Measurements from ENCODE around the gene PCDH15. TPM values are rescaled to one million over a fixed set of nuclear protein-coding genes. Genes with fewer than 3 reads are reported as not detected.

Gene PCDH15
- total RNA-seq (10 to 100 TPM in 1 of 2 donors, 1 to 10 TPM in 1; 1.6 to 16.9 TPM), polyA plus RNA-seq (under 1 TPM; 0.03 to 0.16 TPM)
- long read RNA-seq, donor 1: 0 reads
- long read RNA-seq, donor 2: 0 reads
- long read RNA-seq, donor 3: 0 reads
- long read RNA-seq, donor 4: 0 reads
- long read RNA-seq, donor 5: 0 reads

DNA sequence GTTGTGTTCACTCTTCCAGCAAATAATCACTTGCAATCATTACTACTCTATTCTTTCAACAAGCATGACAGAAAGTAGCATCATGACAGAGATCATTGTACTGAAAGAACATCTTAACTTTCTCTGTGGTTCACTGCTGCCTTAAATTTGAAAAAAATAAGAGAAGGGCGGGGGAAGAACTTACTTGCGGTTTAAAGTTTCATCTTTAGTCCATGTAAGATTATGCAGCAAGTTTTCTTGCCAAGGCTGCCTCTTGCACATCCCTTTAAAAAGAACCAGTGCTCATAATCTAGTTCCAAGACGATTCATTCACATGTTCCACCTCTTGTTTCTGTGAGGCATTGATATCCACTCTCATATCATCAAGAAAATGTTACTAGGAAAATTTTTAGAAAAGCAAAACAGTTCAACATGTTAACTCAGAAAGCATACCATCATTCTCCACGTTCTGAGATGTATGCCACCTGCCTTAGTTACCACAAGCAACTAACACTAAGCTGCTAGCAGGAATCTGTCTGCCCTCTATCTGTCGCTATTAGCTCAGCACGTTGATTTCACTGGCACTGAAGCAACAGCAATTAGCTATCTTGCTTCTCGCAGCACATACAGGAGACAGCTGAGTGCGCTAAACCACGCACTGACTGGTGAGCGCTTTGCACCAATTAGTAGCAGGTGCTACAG is at the start of gene PCDH15:
PCDH15 (minus strand) TSS at position 491 of the 681 bp plus-strand sequence. CDS start 136,969 bp downstream, outside the sequence.
- Histone ChIP-seq H3K9ac (ENCODE audit: insufficient read depth in 1 of 2, low read length in 2 of 2) (peak within 1 kb of the TSS in 1 of 2 donors; percentile 48), H3K27me3 (ENCODE audit: control insufficient read depth in 3 of 3, insufficient read depth in 3 of 3, low read length in 2 of 3) (no peaks in the 10 kb centered on the region), H3K4me3 (no peak within 1 kb of the TSS), H3K36me3 (ENCODE audit: control insufficient read depth in 4 of 4, insufficient read depth in 4 of 4, low read length in 4 of 4) (no peaks in the 10 kb centered on the region), H3K27ac (ENCODE audit: low read depth in 1 of 2, low read length in 1 of 2) (peak within 1 kb of the TSS in 1 of 2 donors; percentile 73), H3K4me1 (ENCODE audit: control insufficient read depth in 5 of 5, insufficient read depth in 5 of 5, low read length in 5 of 5) (peaks cover 0 to 21% (median 1%) of the 10 kb centered on the region in 5 donors), H3K9me3 (ENCODE audit: control insufficient read depth in 4 of 4, insufficient read depth in 3 of 4, low read length in 3 of 4) (no peaks in the 10 kb centered on the region)
- DNase-seq (peak; percentile 64 to 89 (median 84)), ATAC-seq (ENCODE audit: insufficient read depth, low FRiP score) (no peak)
- WGBS, 2 donors: 30 to 31% methylated on average over 10 of the region's 10 CpGs
- TF ChIP-seq, protein P1, sequence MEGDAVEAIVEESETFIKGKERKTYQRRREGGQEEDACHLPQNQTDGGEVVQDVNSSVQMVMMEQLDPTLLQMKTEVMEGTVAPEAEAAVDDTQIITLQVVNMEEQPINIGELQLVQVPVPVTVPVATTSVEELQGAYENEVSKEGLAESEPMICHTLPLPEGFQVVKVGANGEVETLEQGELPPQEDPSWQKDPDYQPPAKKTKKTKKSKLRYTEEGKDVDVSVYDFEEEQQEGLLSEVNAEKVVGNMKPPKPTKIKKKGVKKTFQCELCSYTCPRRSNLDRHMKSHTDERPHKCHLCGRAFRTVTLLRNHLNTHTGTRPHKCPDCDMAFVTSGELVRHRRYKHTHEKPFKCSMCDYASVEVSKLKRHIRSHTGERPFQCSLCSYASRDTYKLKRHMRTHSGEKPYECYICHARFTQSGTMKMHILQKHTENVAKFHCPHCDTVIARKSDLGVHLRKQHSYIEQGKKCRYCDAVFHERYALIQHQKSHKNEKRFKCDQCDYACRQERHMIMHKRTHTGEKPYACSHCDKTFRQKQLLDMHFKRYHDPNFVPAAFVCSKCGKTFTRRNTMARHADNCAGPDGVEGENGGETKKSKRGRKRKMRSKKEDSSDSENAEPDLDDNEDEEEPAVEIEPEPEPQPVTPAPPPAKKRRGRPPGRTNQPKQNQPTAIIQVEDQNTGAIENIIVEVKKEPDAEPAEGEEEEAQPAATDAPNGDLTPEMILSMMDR (IDR thresholded peaks at IDR 0.05; ENCODE audit: control extremely low read depth, extremely low read depth): no peak

DNA sequence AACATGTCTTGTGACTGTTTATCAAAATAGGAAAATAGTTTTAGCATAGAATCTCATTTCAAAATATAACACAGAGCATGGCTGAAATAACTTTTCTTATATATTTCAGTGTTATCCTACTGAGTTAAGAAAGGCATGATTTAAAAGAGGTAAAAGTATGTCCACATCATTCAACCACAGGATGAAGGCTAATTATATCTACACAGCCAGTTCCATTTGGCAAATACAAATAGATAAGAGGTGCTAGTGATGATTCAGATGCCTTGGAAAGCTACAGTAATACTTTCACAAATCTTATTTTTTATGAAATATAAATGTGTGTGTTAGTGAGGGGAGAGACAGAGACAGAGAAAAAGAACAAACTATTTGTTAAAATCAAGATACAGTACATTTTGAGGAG is 42.9 kb upstream of the PCDH15 start:
- no peak for ATAC-seq (ENCODE audit: insufficient read depth, low FRiP score)

DNA sequence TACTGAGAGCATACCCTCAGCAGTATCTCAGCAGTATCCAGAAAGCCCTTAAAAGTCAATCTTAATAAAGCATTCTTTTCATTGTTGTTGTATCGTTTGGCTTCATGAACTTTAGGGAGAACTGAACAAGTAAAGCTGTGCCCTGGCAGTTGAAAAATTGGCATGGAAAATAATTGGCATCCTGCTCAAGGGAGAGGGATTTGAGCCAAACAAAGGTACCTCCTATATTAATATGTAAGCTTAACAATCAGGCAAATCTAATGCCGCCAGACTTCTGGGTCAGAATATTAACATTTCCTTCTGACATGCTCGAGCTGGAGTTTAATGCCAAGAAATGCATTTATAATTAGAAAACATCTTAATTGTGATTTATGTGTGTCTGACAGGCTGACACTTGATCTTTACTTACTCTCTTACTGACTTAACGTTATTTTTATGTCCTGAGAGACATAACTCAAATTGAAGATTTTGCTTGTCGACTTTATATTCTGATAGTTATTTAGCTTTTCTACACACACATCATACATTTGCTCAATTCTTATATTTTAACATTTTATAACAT is 42.1 kb upstream of the PCDH15 start:
- no peak overlapping the region for H3K4me3 ChIP-seq
- DNase-seq: peak in 1 of 3 donors; percentile 1
- peaks cover 0 to 3% (median 0%) of the 10 kb centered on the region in 5 donors for H3K4me1 ChIP-seq (ENCODE audit: control insufficient read depth in 5 of 5, insufficient read depth in 5 of 5, low read length in 5 of 5)
- no peak for ATAC-seq (ENCODE audit: insufficient read depth, low FRiP score)
- peaks cover 0 to 4% (median 0%) of the 10 kb centered on the region in 4 donors for H3K9me3 ChIP-seq (ENCODE audit: control insufficient read depth in 4 of 4, insufficient read depth in 3 of 4, low read length in 3 of 4)
- WGBS, 2 donors: 47 to 59% methylated on average over 5 of the region's 5 CpGs
- TF ChIP-seq, protein P1 (IDR thresholded peaks at IDR 0.05; ENCODE audit: control extremely low read depth, extremely low read depth): no peak
- H3K36me3 ChIP-seq (ENCODE audit: control insufficient read depth in 4 of 4, insufficient read depth in 4 of 4, low read length in 4 of 4): no peaks in the 10 kb centered on the region
- H3K9ac ChIP-seq (ENCODE audit: insufficient read depth in 1 of 2, low read length in 2 of 2): no peak overlapping the region
- H3K27ac ChIP-seq (ENCODE audit: low read depth in 1 of 2, low read length in 1 of 2): peak overlapping the region in 1 of 2 donors; percentile 33
- H3K27me3 ChIP-seq (ENCODE audit: control insufficient read depth in 3 of 3, insufficient read depth in 3 of 3, low read length in 2 of 3): no peaks in the 10 kb centered on the region

More for the DNA sequence above, 42.9 kb upstream of the PCDH15 start:
- peaks cover 0 to 3% (median 0%) of the 10 kb centered on the region in 5 donors for H3K4me1 ChIP-seq (ENCODE audit: control insufficient read depth in 5 of 5, insufficient read depth in 5 of 5, low read length in 5 of 5)
- no peak overlapping the region for H3K27ac ChIP-seq (ENCODE audit: low read depth in 1 of 2, low read length in 1 of 2)
- no peaks in the 10 kb centered on the region for H3K9me3 ChIP-seq (ENCODE audit: control insufficient read depth in 4 of 4, insufficient read depth in 3 of 4, low read length in 3 of 4)
- TF ChIP-seq, protein P1 (IDR thresholded peaks at IDR 0.05; ENCODE audit: control extremely low read depth, extremely low read depth): no peak
- H3K27me3 ChIP-seq (ENCODE audit: control insufficient read depth in 3 of 3, insufficient read depth in 3 of 3, low read length in 2 of 3): no peaks in the 10 kb centered on the region
- no peak overlapping the region for H3K4me3 ChIP-seq
- no peak for DNase-seq
- H3K36me3 ChIP-seq (ENCODE audit: control insufficient read depth in 4 of 4, insufficient read depth in 4 of 4, low read length in 4 of 4): no peaks in the 10 kb centered on the region
- no peak overlapping the region for H3K9ac ChIP-seq (ENCODE audit: insufficient read depth in 1 of 2, low read length in 2 of 2)

Measured in lung (tissue), 16 donors.